ENCODE results near the gene CDH3.

DNA sequence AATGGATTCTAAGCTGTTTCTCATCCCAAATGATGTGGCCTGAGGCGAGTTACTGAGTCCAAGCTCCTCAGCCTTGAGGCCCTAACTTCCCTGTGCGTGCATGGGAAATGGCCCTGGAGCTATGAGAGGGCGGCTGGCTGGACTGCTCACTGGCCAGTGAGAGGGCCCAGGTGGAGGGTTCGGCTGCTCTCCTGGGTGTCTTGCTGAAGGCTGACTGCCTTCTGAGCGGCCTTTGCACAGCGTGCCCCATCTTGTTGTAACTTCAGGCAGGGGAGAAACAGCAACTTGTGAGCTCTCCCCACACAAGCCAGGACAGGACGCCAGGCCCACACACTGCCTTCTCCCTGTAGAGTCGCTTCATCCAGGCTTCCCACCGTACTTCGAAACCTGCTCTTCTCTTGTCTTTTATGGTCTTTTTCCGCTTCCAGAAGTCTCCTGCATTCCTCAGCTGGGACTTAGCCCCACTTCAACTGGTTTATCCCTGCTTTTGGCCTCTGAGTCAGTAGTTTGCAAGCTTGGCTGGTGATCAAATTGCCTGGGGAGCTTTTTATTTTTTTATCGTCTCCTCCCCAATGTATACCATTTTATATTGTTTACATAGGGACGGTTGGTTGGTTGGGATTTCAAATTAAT lies 13.3 kb downstream of the CDH3 start:
- TF ChIP-seq POLR2A (IDR thresholded peaks at IDR 0.05; ENCODE audit: low read length) (no peak), GATA1 (IDR thresholded peaks at IDR 0.05; ENCODE audit: low read depth, low read length) (no peak)
